B cell (primary cell): Measurements from ENCODE around the gene NT5DC3. TPM values are rescaled to one million over a fixed set of nuclear protein-coding genes. Genes with fewer than 3 reads are reported as not detected.

Experiments
- ATAC-seq: fragments of 200-7000 bp; cut with Tn5 transposase; one replicate; pipeline ENCODE4 v1.10.0; 2021; ENCODE audit warnings: low read depth, mild to moderate bottlenecking, moderate number of reproducible peaks, moderate library complexity
- CTCF ChIA-PET: fragments of 350-600 bp; sonication (Branson Sonifier 250); formaldehyde crosslinking; loops from one replicate; lab custom pipeline; 2021; ENCODE audit warnings: antibody characterized with exemption, inconsistent platforms; lab: Charles Lee
- POLR2A ChIA-PET: fragments of 350-600 bp; sonication (Branson Sonifier 250); formaldehyde crosslinking; loops from one replicate; lab custom pipeline; 2021; ENCODE audit warnings: antibody characterized with exemption; lab: Charles Lee
- DNase-seq: peaks from one replicate; pipeline ENCODE4 v3.0.0; 2013
- H2AFZ ChIP-seq: 2 replicates; pipeline ENCODE4 v1.6.1; 2012; ENCODE audit warnings: mild to moderate bottlenecking, low read depth, low read length; ENCODE audit not compliant: insufficient read depth, poor library complexity, severe bottlenecking
- H3K27ac ChIP-seq, 2 donors: 1 replicate in 1 of 2; 2 replicates in 1 of 2; pipeline ENCODE4 v1.5.1; 2012 to 2013; ENCODE audit warnings: low read length in 2 of 2, mild to moderate bottlenecking in 2 of 2, moderate library complexity in 1 of 2
- H3K27me3 ChIP-seq, 4 experiments: fragments of 200-600 bp in 1 of 4; sonication (generic) in 1 of 4; replicated peaks in 1 of 4; 1 replicate in 2 of 4; 2 replicates in 2 of 4; pipeline versions ENCODE4 v1.6.1 to v1.7.0; 2013 to 2016; ENCODE audit warnings: low read length in 3 of 4, mild to moderate bottlenecking in 2 of 4, mixed read lengths in 1 of 4, moderate library complexity in 1 of 4; ENCODE audit not compliant: insufficient read depth in 4 of 4, control insufficient read depth in 3 of 4; ENCODE audit errors: control extremely low read depth in 1 of 4
- H3K36me3 ChIP-seq, 2 experiments: replicated peaks in 1 of 2; 1 replicate in 1 of 2; 2 replicates in 1 of 2; pipeline versions ENCODE4 v1.6.1 to v1.7.1; 2013; ENCODE audit warnings: low read length in 1 of 2; ENCODE audit not compliant: insufficient read depth in 2 of 2, control insufficient read depth in 1 of 2; ENCODE audit errors: control extremely low read depth in 1 of 2, extremely low read depth in 1 of 2
- H3K4me1 ChIP-seq, 2 donors: fragments of 200-600 bp in 1 of 2; sonication (generic) in 1 of 2; 1 replicate in 1 of 2; 2 replicates in 1 of 2; pipeline versions ENCODE4 v1.5.1 to v1.6.1; 2013 to 2017; ENCODE audit warnings: low read length in 2 of 2; ENCODE audit not compliant: control insufficient read depth in 2 of 2, insufficient read depth in 2 of 2
- H3K4me2 ChIP-seq: replicated peaks from 2 replicates; pipeline ENCODE3; 2012; ENCODE audit warnings: mild to moderate bottlenecking, low read depth, low read length; ENCODE audit not compliant: poor library complexity, severe bottlenecking
- H3K4me3 ChIP-seq, 5 experiments: fragments of 200-600 bp in 1 of 5; sonication (generic) in 1 of 5; 1 replicate in 3 of 5; 2 replicates in 2 of 5; pipeline versions ENCODE4 v1.5.1 to v1.7.0; 2011 to 2016; ENCODE audit warnings: low read length in 4 of 5, mild to moderate bottlenecking in 4 of 5, low read depth in 2 of 5, control low read depth in 1 of 5, moderate library complexity in 1 of 5; ENCODE audit not compliant: insufficient read depth in 1 of 5; ENCODE audit errors: control extremely low read depth in 1 of 5, extremely low read depth in 1 of 5
- H3K79me2 ChIP-seq: fragments of 200-600 bp; sonication (generic); one replicate; pipeline ENCODE4 v1.6.0; 2016; ENCODE audit warnings: low read length; ENCODE audit not compliant: control insufficient read depth, insufficient read depth
- H3K9ac ChIP-seq: fragments of 200-600 bp; sonication (generic); 2 replicates; pipeline ENCODE4 v1.6.1; 2017; ENCODE audit warnings: mild to moderate bottlenecking, low read length, moderate library complexity
- H3K9me3 ChIP-seq, 3 donors: one replicate each; pipeline versions ENCODE4 v1.6.1 to v1.7.1; 2013; ENCODE audit warnings: low read length in 2 of 3; ENCODE audit not compliant: control insufficient read depth in 2 of 3, insufficient read depth in 1 of 3; ENCODE audit errors: control extremely low read depth in 1 of 3
- H4K20me1 ChIP-seq: 2 replicates; pipeline ENCODE4 v1.6.0; 2012; ENCODE audit warnings: mild to moderate bottlenecking, low read length; ENCODE audit not compliant: insufficient read depth, control insufficient read depth, poor library complexity, severe bottlenecking
- H3K27ac Mint-ChIP-seq: one replicate; pipeline ENCODE4 v1.8.0; 2021; ENCODE audit warnings: mixed read lengths
- H3K27me3 Mint-ChIP-seq: one replicate; pipeline ENCODE4 v1.8.0; 2021; ENCODE audit warnings: mixed read lengths
- H3K4me1 Mint-ChIP-seq: one replicate; pipeline ENCODE4 v1.8.0; 2021; ENCODE audit warnings: mixed read lengths
- H3K4me3 Mint-ChIP-seq: one replicate; pipeline ENCODE4 v1.8.0; 2021; ENCODE audit warnings: mixed read lengths
- H3K9me3 Mint-ChIP-seq: one replicate; pipeline ENCODE4 v1.8.0; 2022; ENCODE audit warnings: mixed read lengths; ENCODE audit not compliant: insufficient read depth
- CTCF ChIP-seq: fragments of 200-600 bp; IDR thresholded peaks from one replicate; pipeline ENCODE4 v1.8.0; 2022; ENCODE audit warnings: antibody characterized with exemption, mild to moderate bottlenecking
- EZH2 ChIP-seq: IDR thresholded peaks from 2 replicates; pipeline ENCODE4 v1.6.1; 2012; ENCODE audit warnings: borderline replicate concordance, low read depth, mild to moderate bottlenecking, moderate library complexity, low read length; ENCODE audit not compliant: insufficient read depth, poor library complexity, severe bottlenecking
- WGBS: methylation state at CpG from one replicate; pipeline ENCODE4 v1.1.5; 2013; ENCODE audit warnings: missing lambda C conversion rate; ENCODE audit not compliant: insufficient coverage; 5-methylcytosine and 5-hydroxymethylcytosine counted together
- intact Hi-C: fragments of 100-400 bp; cut with micrococcal nuclease; formaldehyde crosslinking; loops from one replicate; pipeline ENCODE4 v1.10.0; 2022
- polyA plus RNA-seq: library from polyadenylated mRNA; depleted of rRNA; stranded (reverse); fragments of >200 nt; gene quantifications from 2 replicates; pipeline ENCODE4 v1.2.3, GENCODE V29; 2012
- total RNA-seq, 2 donors: library from RNA; stranded (reverse); fragments of 120-200 nt in 1 of 2; gene quantifications; 1 replicate in 1 of 2; 2 replicates in 1 of 2; pipeline versions ENCODE4 v1.2.3 to v1.2.4, GENCODE V29; 2013 to 2022

The NT5DC3 gene
- total and polyA plus RNA-seq, 2 donors (not counting 1 experiment from before 2014, with no cell fraction given), result 4.4 to 10.6 TPM

DNA sequence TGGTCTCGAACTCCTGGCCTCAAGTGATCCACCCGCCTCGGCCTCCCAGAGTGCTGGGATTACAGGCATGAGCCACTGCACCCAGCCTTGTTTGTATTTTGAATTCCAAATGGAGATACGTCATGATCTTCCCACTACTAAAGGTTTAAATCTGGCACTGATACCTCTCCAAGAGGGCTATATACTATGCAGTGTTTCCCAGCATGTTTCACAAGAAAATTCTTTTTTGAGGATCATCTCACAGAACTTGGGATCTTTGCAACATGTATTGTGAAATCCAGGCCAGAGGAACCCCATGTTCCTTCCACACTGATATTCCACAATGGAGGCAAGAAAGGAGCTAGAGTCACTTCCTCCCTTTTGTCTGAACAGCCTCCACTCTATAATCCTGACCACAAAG, 112.7 kb downstream of the NT5DC3 start:
- H3K4me1 Mint-ChIP-seq, result no peaks in the 10 kb centered on the region
- H3K27me3 Mint-ChIP-seq, result peaks cover 3% of the 10 kb centered on the region
- H3K36me3 ChIP-seq, result no peaks in the 10 kb centered on the region
- no peak overlapping the region for H3K27ac Mint-ChIP-seq
- H3K9ac ChIP-seq, result no peak overlapping the region
- H3K27ac ChIP-seq, result no peak overlapping the region
- H3K9me3 ChIP-seq, result peaks cover 0 to 9% (median 6%) of the 10 kb centered on the region in 3 donors
- no peak for TF ChIP-seq CTCF
- no peaks in the 10 kb centered on the region for H4K20me1 ChIP-seq
- WGBS, result 100% methylated on average over 1 of the region's 4 CpGs
- no peak overlapping the region for H3K4me3 Mint-ChIP-seq
- POLR2A ChIA-PET, result no interaction called here
- H2AFZ ChIP-seq, result no peak overlapping the region
- H3K27me3 ChIP-seq, result peaks cover 0 to 3% (median 0%) of the 10 kb centered on the region in 4 experiments
- peaks cover 5% of the 10 kb centered on the region for H3K9me3 Mint-ChIP-seq
- H3K4me3 ChIP-seq, result no peak overlapping the region
- CTCF ChIA-PET, result no interaction called here
- no peak overlapping the region for H3K4me2 ChIP-seq
- H3K79me2 ChIP-seq, result no peaks in the 10 kb centered on the region
- intact Hi-C loops, result no loop called here
- ATAC-seq (no peak), DNase-seq (no peak)
- H3K4me1 ChIP-seq, result no peaks in the 10 kb centered on the region

DNA sequence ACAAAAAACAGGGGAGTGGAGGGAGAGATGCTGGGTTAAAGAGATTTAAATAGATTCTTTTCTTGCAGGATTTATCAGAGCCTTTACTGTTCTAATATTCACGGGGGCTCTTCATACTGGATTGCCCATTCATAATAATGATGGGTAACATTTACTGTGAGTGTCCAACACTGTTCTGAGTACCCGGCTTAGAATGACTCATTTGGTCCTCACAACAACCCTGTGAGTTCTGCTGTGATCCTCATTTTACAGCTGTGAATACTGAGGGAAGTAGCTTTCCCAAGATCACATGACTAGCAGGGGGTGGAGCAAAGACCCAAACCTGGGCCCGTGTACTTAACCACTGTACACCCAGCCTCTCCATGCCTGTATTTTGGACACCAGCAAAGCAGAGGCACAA, 113.4 kb downstream of the NT5DC3 start:
- H3K27ac Mint-ChIP-seq, result no peak overlapping the region
- no peaks in the 10 kb centered on the region for H3K36me3 ChIP-seq
- no peak overlapping the region for H3K4me2 ChIP-seq
- WGBS, result 100% methylated on average over 1 of the region's 3 CpGs
- CTCF ChIA-PET, result no interaction called here
- TF ChIP-seq CTCF (no peak), EZH2 (no peak)
- peaks cover 5% of the 10 kb centered on the region for H3K9me3 Mint-ChIP-seq
- intact Hi-C loops, result no loop called here
- no peaks in the 10 kb centered on the region for H4K20me1 ChIP-seq
- H3K9me3 ChIP-seq, result peaks cover 0 to 6% (median 6%) of the 10 kb centered on the region in 3 donors
- DNase-seq (no peak), ATAC-seq (no peak)
- H2AFZ ChIP-seq, result no peak overlapping the region
- peaks cover 0 to 3% (median 0%) of the 10 kb centered on the region in 4 experiments for H3K27me3 ChIP-seq
- POLR2A ChIA-PET, result no interaction called here
- no peak overlapping the region for H3K9ac ChIP-seq
- no peak overlapping the region for H3K4me3 ChIP-seq
- no peaks in the 10 kb centered on the region for H3K4me1 Mint-ChIP-seq
- no peak overlapping the region for H3K4me3 Mint-ChIP-seq
- H3K79me2 ChIP-seq, result no peaks in the 10 kb centered on the region
- no peaks in the 10 kb centered on the region for H3K4me1 ChIP-seq
- no peak overlapping the region for H3K27ac ChIP-seq
- H3K27me3 Mint-ChIP-seq, result peaks cover 3% of the 10 kb centered on the region
